Measurements from ENCODE around the gene ABCA13. TPM values are rescaled to one million over a fixed set of nuclear protein-coding genes. Genes with fewer than 3 reads are reported as not detected.

ABCA13 gene
- polyA plus RNA-seq, 3 donors = 0.10 to 0.41 (median 0.37) TPM

DNA sequence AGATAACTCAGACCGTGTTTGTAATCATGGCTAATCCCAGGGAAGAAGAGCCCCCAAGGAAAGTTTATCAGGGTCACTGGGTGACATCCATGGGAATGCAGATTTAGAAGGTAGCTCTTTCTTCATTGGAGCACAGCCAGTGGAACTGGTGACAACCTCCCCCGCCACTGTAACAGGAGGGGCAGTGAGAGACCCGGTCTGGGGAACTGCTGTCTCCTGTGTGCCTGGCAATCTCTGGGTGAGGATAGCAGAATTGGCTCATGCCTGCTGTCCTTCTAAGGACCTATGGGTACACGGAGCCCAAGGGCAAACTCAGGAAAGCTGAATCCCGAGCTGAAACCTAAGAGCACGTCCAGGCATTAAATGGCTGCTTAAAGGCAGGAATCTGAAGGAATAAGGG lies 341.6 kb downstream of the ABCA13 start:
- H3K4me3 ChIP-seq (replicated peaks in 1 of 3; ENCODE audit: low read depth in 2 of 3, low read length in 3 of 3) = no peak overlapping the region
- peaks cover 5 to 10% of the 10 kb centered on the region in 2 donors for H3K4me1 ChIP-seq (ENCODE audit: control insufficient read depth in 1 of 2, insufficient read depth in 2 of 2, low read length in 2 of 2)
- H3K36me3 ChIP-seq (replicated peaks in 1 of 2; ENCODE audit: control insufficient read depth in 1 of 2, insufficient read depth in 2 of 2, low read length in 2 of 2) = no peaks in the 10 kb centered on the region
- H3K4me1 Mint-ChIP-seq = peaks cover 8% of the 10 kb centered on the region
- peaks cover 10 to 17% (median 12%) of the 10 kb centered on the region in 3 donors for H3K27me3 Mint-ChIP-seq (ENCODE audit: low read depth in 3 of 3)
- no peak overlapping the region for H3K9ac ChIP-seq (ENCODE audit: insufficient read depth, low read length, poor library complexity, severe bottlenecking)
- H3K9me3 ChIP-seq (replicated peaks in 1 of 2; ENCODE audit: control insufficient read depth in 1 of 2, insufficient read depth in 1 of 2, low read length in 2 of 2) = no peaks in the 10 kb centered on the region
- DNase-seq = no peak
- no peaks in the 10 kb centered on the region for H3K79me2 ChIP-seq (ENCODE audit: insufficient read depth, low read length)
- TF ChIP-seq, protein P1, sequence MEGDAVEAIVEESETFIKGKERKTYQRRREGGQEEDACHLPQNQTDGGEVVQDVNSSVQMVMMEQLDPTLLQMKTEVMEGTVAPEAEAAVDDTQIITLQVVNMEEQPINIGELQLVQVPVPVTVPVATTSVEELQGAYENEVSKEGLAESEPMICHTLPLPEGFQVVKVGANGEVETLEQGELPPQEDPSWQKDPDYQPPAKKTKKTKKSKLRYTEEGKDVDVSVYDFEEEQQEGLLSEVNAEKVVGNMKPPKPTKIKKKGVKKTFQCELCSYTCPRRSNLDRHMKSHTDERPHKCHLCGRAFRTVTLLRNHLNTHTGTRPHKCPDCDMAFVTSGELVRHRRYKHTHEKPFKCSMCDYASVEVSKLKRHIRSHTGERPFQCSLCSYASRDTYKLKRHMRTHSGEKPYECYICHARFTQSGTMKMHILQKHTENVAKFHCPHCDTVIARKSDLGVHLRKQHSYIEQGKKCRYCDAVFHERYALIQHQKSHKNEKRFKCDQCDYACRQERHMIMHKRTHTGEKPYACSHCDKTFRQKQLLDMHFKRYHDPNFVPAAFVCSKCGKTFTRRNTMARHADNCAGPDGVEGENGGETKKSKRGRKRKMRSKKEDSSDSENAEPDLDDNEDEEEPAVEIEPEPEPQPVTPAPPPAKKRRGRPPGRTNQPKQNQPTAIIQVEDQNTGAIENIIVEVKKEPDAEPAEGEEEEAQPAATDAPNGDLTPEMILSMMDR (IDR thresholded peaks at IDR 0.05) = no peak
- no peak overlapping the region for H3K4me2 ChIP-seq (replicated peaks; ENCODE audit: extremely low read depth, low read length, poor library complexity, severe bottlenecking)
- no peak overlapping the region for H3K4me3 Mint-ChIP-seq
- peaks cover 3 to 8% of the 10 kb centered on the region in 2 donors for H3K27me3 ChIP-seq (ENCODE audit: control insufficient read depth in 2 of 2, insufficient read depth in 2 of 2, low read length in 2 of 2)
- H3K9me3 Mint-ChIP-seq = peaks cover 0 to 4% (median 0%) of the 10 kb centered on the region in 7 donors
- intact Hi-C loops (cut with micrococcal nuclease) = no loop called here
- no peak overlapping the region for H3K27ac Mint-ChIP-seq
- H4K20me1 ChIP-seq (ENCODE audit: insufficient read depth, low read length) = no peaks in the 10 kb centered on the region
- H3K27ac ChIP-seq (ENCODE audit: low read depth in 1 of 2, low read length in 2 of 2) = no peak overlapping the region
- H2AFZ ChIP-seq (ENCODE audit: insufficient read depth, low read depth, low read length, poor library complexity, severe bottlenecking) = no peak overlapping the region
- WGBS (ENCODE audit: insufficient coverage) = 94% methylated on average over 6 of the region's 6 CpGs
- peaks cover 2 to 5% of the 10 kb centered on the region in 2 donors for H3K36me3 Mint-ChIP-seq

DNA sequence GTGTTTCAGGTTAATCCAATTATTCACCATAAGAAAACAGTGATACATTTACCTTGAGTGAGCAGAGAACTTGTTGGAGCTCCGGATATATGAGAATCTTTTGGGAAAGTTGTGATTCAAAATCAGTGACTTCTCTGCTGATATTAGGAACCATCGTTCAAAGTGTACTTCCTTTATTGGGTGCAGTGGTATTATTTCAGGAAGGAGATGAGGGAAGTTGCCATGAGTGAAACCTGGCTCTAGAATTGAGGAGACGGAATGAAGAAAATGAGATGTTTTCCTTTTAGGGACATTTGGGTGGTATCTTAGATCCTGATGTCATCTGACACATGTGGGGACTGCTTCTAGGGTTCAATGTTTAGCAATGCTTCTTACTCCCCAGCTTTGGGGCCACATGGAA lies 343.9 kb downstream of the ABCA13 start:
- Histone ChIP-seq H3K79me2 (ENCODE audit: insufficient read depth, low read length) (no peaks in the 10 kb centered on the region), H3K4me3 (replicated peaks in 1 of 3; ENCODE audit: low read depth in 2 of 3, low read length in 3 of 3) (no peak overlapping the region), H3K36me3 (replicated peaks in 1 of 2; ENCODE audit: control insufficient read depth in 1 of 2, insufficient read depth in 2 of 2, low read length in 2 of 2) (no peaks in the 10 kb centered on the region), H3K9me3 (replicated peaks in 1 of 2; ENCODE audit: control insufficient read depth in 1 of 2, insufficient read depth in 1 of 2, low read length in 2 of 2) (no peaks in the 10 kb centered on the region), H3K4me2 (replicated peaks; ENCODE audit: extremely low read depth, low read length, poor library complexity, severe bottlenecking) (no peak overlapping the region), H3K27ac (ENCODE audit: low read depth in 1 of 2, low read length in 2 of 2) (no peak overlapping the region), H3K9ac (ENCODE audit: insufficient read depth, low read length, poor library complexity, severe bottlenecking) (no peak overlapping the region), H3K27me3 (ENCODE audit: control insufficient read depth in 2 of 2, insufficient read depth in 2 of 2, low read length in 2 of 2) (peaks cover 3 to 8% of the 10 kb centered on the region in 2 donors), H3K4me1 (ENCODE audit: control insufficient read depth in 1 of 2, insufficient read depth in 2 of 2, low read length in 2 of 2) (peaks cover 5 to 10% of the 10 kb centered on the region in 2 donors), H4K20me1 (ENCODE audit: insufficient read depth, low read length) (no peaks in the 10 kb centered on the region), H2AFZ (ENCODE audit: insufficient read depth, low read depth, low read length, poor library complexity, severe bottlenecking) (no peak overlapping the region)
- TF ChIP-seq, protein P1 (IDR thresholded peaks at IDR 0.05) = no peak
- peak overlapping the region in 2 of 7 donors; percentile 36 to 68 for H3K27ac Mint-ChIP-seq
- H3K4me1 Mint-ChIP-seq = peaks cover 8% of the 10 kb centered on the region
- intact Hi-C loops (cut with micrococcal nuclease) = no loop called here
- H3K27me3 Mint-ChIP-seq (ENCODE audit: low read depth in 3 of 3) = peaks cover 12 to 19% (median 12%) of the 10 kb centered on the region in 3 donors
- peak overlapping the region in 1 of 2 donors; percentile 16 for H3K4me3 Mint-ChIP-seq
- peaks cover 0 to 4% (median 0%) of the 10 kb centered on the region in 7 donors for H3K9me3 Mint-ChIP-seq
- 17% methylated on average over 3 of the region's 3 CpGs for WGBS (ENCODE audit: insufficient coverage)
- peaks cover 0 to 5% of the 10 kb centered on the region in 2 donors for H3K36me3 Mint-ChIP-seq
- peak; percentile 7 to 38 (median 27) for DNase-seq
